ELF-1 (cell line): ENCODE results near the gene FBXO2.
A peak's percentile ranks its signal among the peaks of the same experiment; 100 is the strongest.
"Not testable (repeated sequence)": the region's sequence is repeated elsewhere in the genome, so short reads cannot be mapped to it uniquely, and the experiment has no call there.

ENCODE experiments used
- DNase-seq: peaks from one replicate; pipeline ENCODE4 v3.0.0-alpha.2; 2016; ENCODE audit warnings: low read depth, low spot score

FBXO2 gene

DNA sequence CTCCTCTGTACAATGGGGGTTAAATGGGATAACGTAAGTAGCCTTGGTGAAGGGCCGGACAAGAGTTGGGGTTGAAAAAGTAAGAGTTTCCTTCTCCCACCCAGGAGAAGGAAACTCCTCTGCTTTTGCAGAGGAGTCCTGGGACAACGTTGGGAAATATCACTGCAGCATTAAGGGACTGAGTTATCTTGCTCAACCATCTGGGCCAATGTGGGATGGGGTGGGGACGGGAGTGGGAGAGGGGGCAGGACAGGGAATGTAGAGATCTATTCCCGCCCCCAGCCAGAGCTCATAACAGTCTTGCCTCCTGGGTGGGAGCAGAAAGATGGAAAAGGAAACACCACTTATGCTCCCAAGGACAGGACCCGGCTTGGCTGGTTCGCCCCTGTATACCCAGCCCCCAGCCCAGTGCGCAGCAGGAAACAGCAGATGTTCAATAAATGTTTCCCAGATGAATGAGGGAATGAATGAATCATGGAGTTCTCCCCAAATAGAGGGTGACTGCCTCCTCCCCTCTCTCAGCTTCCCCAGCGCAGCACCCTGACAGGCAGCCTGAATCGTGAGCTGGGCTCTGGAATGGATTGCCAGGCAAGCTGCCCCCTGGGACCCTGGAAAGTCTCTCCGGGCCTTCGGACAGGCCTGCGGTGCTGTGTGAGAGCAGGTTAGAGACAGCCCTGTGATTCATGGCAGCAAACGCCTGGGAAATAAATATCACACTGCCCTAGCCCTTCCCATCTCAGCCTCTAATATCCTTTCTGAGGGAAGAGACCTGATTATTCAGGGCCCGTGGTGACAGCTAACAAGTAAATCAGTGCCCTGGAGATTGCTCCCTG, 24.8 kb downstream of the FBXO2 start:
- no peak for DNase-seq

GRCh38 chr1:11628767-11629166, 25.5 kb downstream of the FBXO2 start:
- no peak for DNase-seq

DNA sequence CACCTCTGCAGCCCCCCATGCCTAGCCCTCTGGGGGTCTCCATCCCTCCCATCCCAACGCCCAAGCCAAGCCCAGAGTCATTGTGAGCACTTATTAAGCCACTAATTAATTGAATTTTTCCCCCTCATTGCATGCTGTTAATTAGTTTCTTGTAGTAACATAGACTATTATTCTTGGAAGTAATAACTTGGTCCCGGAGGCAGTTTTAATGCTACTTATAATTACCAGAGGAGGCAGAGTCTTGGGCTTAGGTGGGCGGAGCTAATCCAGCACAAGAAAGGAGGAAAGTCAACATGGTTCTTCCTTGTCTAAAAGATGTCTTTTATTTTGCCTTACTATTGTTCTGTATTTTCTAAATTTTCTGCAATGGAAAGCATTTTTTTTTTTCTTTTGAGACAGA, 27.7 kb downstream of the FBXO2 start:
- no peak for DNase-seq

DNA sequence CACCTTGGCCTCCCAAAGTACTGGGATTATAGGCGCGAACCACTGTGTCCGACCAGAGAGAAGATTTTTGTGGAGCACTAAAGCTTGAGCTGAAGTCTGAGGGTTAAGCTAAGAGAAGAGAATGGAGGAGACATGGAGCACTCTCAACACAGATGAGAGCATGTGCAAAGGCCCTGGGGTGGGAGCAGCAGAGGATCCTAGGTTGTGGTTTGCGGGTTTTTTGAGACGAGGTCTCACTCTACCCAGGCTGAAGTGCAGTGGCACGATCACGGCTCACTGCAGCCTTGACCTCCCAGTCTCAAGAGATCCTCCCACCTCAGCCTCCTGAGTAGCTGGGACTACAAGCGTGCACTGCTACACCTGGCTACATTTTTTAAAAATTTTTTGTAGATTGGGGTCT, 30.5 kb downstream of the FBXO2 start:
- DNase-seq = no peak

DNA sequence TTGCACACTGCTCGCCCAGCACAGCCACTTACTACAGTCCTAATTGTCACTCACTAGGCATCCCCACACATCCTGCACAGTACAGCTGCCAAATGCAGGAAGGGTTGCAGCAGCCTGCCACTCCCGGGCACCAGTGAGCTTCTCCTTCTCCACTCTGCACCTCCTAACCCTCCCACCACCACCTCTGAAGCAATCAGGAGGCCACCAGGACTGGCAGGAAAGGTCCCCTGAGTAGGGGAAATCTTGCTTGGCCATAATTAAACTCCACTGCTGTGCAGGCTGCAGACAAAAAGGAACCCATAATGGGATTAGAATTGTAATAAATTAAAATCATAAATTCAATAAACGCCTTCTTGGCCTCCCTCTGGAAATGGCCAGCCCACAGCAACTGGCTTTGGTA, 31.8 kb downstream of the FBXO2 start:
- DNase-seq = no peak

GRCh38 chr1:11620924-11621323, 33.3 kb downstream of the FBXO2 start:
- DNase-seq = no peak

DNA sequence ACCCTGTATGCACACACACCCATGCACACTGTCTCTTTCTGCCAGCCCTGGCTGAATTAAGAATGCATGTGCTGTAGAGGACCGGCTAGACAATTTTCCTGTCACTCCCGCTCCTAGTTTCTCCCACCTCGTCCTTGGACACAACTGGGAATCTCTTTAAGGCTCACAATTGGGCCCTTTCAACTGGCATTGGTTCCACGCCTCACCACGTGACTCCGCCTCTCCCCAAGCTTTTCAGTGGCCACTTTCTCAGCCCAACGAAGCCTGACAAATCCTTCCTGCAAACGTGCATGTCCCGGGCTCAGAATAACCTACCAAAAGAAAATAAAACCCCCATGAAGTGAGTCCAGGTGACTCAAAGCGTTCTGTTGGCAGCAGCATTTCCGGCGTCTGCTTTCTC, 33.8 kb downstream of the FBXO2 start:
- DNase-seq = no peak

DNA sequence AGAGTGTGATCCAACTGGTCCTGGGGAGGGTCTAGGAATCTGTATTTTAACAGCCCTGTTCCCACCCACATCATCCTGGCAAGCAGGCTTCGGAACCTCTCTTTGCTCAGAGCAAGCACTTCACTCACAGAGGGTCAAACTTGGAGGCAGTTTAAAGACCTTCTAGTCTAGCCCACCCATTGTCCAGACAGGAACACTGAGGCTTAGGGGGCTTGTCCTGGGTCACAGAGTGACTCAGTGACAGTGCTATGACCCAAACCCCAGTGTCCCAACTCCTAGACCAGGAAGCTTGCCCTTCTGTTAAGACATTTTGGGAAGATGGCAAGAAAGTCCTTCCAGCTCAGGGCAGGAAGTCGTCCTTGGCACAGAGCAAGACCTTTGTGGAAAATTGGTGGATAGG, 36.5 kb downstream of the FBXO2 start:
- DNase-seq = no peak

DNA sequence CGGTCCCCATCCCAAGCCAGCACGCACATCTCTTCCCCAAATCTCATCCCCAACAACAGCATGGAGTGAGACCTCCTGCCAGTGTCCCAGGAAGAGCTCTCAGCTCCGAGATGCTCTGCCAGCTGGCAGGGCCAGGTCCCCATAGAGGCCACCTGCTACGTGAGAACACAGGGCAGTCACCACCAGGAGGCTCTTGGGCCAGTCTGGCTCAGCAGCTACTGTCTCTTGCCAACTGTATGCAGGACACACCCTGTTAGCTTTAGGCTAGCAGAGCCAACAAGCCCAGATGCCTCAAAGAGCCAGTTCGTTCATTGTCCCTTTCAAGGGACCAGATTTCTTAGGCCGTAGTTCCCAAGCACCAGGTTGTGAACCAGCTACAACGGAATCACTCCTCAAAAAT, 36.9 kb downstream of the FBXO2 start:
- DNase-seq = no peak

GRCh38 chr1:11616766-11617165, 37.5 kb downstream of the FBXO2 start:
- no peak for DNase-seq

- no peak for DNase-seq
Observed at GRCh38 chr1:11615090-11615489, 39.1 kb downstream of the FBXO2 start.

DNA sequence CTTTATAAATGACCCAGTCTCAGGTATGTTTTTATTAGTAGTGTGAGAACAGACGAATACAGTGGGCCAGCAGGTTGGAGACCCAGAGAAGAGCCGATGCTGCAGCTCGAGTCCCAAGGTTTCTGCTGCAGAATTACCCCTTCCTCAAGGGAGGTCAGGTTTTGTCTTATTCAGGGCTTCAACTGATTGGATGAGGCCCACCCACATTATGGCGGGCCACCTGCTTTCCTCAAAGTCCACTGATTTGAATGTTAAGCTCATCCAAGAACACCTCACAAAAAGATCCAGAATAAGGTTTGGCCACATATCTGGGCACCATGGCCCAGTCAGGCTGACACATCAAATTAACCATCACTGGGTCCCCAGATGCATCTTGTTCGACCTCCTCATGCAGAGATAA, 40.9 kb downstream of the FBXO2 start:
- no peak for DNase-seq

- DNase-seq = no peak
Observed at GRCh38 chr1:11611638-11612327, 42.4 kb downstream of the FBXO2 start.

GRCh38 chr1:11610629-11611180, 43.5 kb downstream of the FBXO2 start:
- DNase-seq = no peak

- DNase-seq = not testable (repeated sequence)
Observed at GRCh38 chr1:11609378-11609777, 44.9 kb downstream of the FBXO2 start.

GRCh38 chr1:11608596-11609130, 45.6 kb downstream of the FBXO2 start:
- not testable (repeated sequence) for DNase-seq

GRCh38 chr1:11606775-11607174, 47.5 kb downstream of the FBXO2 start:
- no peak for DNase-seq

DNA sequence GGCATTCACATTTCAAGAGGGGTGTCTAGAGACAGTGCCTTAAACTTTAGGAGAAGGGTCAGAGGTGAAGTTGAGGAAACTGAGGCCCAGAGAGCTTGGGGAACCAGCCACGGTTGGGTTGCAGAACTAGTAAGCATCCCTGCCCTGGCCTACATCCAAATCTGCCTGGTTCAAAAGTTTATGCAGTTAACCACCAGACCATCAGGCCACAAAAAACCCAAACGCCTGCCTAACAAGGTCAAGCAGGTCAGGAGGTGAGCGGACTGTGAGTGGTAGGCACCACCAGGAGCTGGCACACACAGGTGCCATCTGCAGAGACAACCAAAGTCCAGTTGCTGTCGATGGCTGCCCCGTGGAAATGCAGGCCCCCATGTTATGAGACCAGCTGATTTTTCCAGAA, 51.2 kb downstream of the FBXO2 start:
- DNase-seq = no peak

GRCh38 chr1:11602424-11602823, 51.8 kb downstream of the FBXO2 start:
- DNase-seq = peak; percentile 20

GRCh38 chr1:11600836-11601235, 53.4 kb downstream of the FBXO2 start:
- DNase-seq = no peak

GRCh38 chr1:11599891-11600576, 54.2 kb downstream of the FBXO2 start:
- no peak for DNase-seq

- no peak for DNase-seq
Observed at GRCh38 chr1:11598461-11598860, 55.8 kb downstream of the FBXO2 start.
